Breast epithelium (tissue), 3 donors: ENCODE measurements around the gene UBE2K.

Experiments
- CTCF ChIP-seq, 3 donors: fragments of 450-650 bp; IDR thresholded peaks; one replicate each; pipeline ENCODE4 v1.5.1; 2016 to 2017; ENCODE audit warnings: antibody characterized with exemption in 3 of 3, mild to moderate bottlenecking in 3 of 3, moderate library complexity in 3 of 3
- POLR2AphosphoS5 ChIP-seq, 3 donors: sonication (generic); formaldehyde crosslinking; IDR thresholded peaks; one replicate each; pipeline ENCODE4 v1.6.1; 2017; ENCODE audit warnings: antibody characterized with exemption in 3 of 3

DNA sequence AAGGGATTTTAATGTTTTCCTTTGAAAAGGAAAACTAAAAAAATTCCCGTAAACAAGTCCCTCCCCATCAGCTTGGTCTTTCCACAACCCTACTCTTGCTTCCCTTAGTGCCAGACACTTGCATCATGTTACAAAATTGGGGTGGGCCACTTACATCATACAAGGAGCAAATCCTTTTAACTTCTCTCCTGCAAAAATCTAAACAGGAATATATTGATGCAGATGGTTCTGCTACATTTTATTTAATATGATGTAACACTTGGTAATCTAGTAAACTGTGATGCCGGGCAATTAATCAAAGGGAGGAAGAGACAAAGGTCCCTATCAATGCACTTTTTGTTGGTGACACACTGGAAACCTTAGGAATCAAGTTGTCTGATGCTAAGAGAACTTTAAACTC lies 125.3 kb downstream of the UBE2K start:
- TF ChIP-seq CTCF (IDR thresholded peaks at IDR 0.05) (no peak), POLR2AphosphoS5 (IDR thresholded peaks at IDR 0.05) (no peak)
